22Rv1 (cell line): ENCODE results near the gene WDFY4.

ENCODE experiments used
- H3K27ac ChIP-seq: fragments of 450-650 bp; 2 replicates; pipeline ENCODE4 v1.5.1; 2017
- CTCF ChIP-seq: fragments of 450-650 bp; IDR thresholded peaks from 2 replicates; pipeline ENCODE4 v1.5.1; 2017; ENCODE audit warnings: mild to moderate bottlenecking
- ZFX ChIP-seq: fragments of 450-650 bp; IDR thresholded peaks from 2 replicates; pipeline ENCODE4 v1.6.1; 2017; ENCODE audit warnings: antibody characterized with exemption, borderline replicate concordance

The WDFY4 gene

GRCh38 chr10:48899781-48900180 lies 215.1 kb downstream of the WDFY4 start:
- no peak for TF ChIP-seq ZFX
- no peak for TF ChIP-seq CTCF
- H3K27ac ChIP-seq = no peak overlapping the region

GRCh38 chr10:48900371-48900801 lies 215.7 kb downstream of the WDFY4 start:
- no peak overlapping the region for H3K27ac ChIP-seq
- TF ChIP-seq CTCF (no peak), ZFX (no peak)

- H3K27ac ChIP-seq = no peak overlapping the region
- TF ChIP-seq CTCF = no peak
- TF ChIP-seq ZFX = no peak
Measured at GRCh38 chr10:48901319-48901718, 216.6 kb downstream of the WDFY4 start.

- TF ChIP-seq CTCF (no peak), ZFX (no peak)
Measured at GRCh38 chr10:48902096-48902495, 217.4 kb downstream of the WDFY4 start.

GRCh38 chr10:48903151-48903550 lies 218.5 kb downstream of the WDFY4 start:
- H3K27ac ChIP-seq = no peak overlapping the region
- no peak for TF ChIP-seq ZFX

More at GRCh38 chr10:48902096-48902495, 217.4 kb downstream of the WDFY4 start:
- H3K27ac ChIP-seq = no peak overlapping the region

- H3K27ac ChIP-seq = no peak overlapping the region
- TF ChIP-seq CTCF (no peak), ZFX (no peak)
Measured at GRCh38 chr10:48904861-48905260, 220.2 kb downstream of the WDFY4 start.

GRCh38 chr10:48905311-48905710 lies 220.6 kb downstream of the WDFY4 start:
- TF ChIP-seq CTCF (no peak), ZFX (no peak)

GRCh38 chr10:48906841-48907240 lies 222.2 kb downstream of the WDFY4 start:
- no peak overlapping the region for H3K27ac ChIP-seq
- TF ChIP-seq ZFX (no peak), CTCF (no peak)

More at GRCh38 chr10:48905311-48905710, 220.6 kb downstream of the WDFY4 start:
- no peak overlapping the region for H3K27ac ChIP-seq
